HG03097 (cell line): ENCODE data around the gene CHST14.
"Not testable (repeated sequence)": the region's sequence is repeated elsewhere in the genome, so short reads cannot be mapped to it uniquely, and the experiment has no call there.

Experiments
- ATAC-seq: cut with Tn5 transposase; IDR thresholded peaks from one replicate; pipeline ENCODE4 v1.9.1; 2021; ENCODE audit not compliant: unreplicated experiment, low FRiP score

The CHST14 gene

DNA sequence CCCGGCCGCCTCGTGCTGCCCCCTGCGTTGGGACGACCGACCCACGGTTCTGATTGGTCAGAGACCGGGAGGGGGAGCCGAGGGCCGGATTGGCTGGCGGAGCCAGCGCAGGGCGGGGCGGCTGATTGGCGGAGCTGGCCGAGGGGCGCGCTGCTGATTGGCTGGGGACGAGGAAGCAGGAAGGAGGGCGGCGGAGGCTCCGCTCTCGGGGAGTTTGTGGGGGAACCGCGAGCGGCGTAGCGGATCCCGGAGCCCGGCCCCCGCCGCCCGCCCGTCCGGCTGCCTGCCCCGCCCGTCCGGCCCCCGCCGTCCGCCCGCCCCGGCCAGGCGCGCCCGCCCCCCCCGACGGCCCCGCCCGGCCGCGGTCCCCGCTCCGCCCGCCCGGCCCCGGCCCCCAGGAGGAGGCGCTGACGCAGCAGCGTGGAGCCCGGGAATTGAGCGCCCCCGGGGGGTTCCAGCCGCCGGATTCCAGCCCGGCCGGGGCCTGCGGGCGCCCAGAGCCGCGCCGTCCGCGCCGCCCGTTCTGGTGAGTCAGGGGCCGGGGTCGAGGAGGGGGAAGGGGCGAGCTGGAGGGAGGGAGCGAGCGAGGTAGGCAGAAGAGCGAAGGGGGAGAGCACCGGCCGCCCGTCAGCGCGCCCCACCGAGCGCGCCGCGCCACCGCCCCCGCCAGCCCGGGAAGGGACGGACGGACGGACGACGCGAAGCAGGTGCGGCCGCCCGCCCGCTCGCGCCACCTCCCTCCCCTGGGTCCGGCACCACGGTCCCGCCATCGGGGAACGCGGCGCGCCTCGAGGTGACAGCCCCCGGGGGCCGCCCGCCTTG, 29.8 kb upstream of the CHST14 start, which contains the start of gene BAHD1:
BAHD1 (plus strand) TSS at position 211 of the 822 bp plus-strand sequence. CDS start 17,512 bp downstream, outside the sequence.
- ATAC-seq, result peak; percentile 81

- no peak for ATAC-seq
Observed at GRCh38 chr15:40441565-40442531, 28.9 kb upstream of the CHST14 start.

DNA sequence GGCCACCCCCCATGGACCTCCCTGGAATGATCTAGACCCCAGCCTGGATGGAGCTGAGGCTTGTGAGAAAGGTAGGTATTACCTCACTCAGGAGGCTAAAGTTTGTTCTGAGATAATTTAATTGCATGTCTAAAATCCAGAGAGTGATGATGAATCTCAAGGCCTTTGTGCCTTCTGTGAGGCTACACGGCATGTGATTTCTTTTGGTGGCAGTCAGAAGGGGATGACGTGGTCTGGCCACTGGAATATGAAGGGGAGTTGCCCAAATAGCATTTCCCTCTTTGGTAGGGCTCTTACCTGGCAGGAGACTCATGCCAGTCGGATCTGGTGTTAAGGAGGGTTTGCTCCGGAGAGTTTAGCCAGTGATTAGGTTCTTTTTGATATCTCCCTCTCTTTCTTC, 27.5 kb upstream of the CHST14 start:
- ATAC-seq, result no peak

DNA sequence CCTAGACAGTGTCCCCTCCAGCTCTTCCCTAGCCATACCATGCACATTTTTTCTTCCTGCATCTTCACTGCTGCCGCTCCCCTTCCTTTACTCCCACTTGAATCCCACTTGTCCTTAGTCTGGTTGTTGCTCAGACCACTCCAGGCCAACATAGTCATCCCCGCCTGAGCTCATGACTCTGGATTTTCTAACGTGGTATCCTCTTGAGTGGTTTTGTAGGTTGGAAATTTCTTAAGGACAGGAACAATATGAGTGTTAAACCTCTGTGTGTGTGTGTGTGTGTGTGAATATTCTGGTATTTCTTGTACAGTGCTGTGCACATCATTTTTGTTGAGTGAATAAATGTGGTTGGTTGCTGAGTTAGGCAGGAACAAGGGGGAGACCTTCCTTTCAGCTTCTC, 26.9 kb upstream of the CHST14 start:
- no peak for ATAC-seq

GRCh38 chr15:40444736-40445135, 26.0 kb upstream of the CHST14 start:
- ATAC-seq, result no peak

GRCh38 chr15:40445421-40445922, 25.3 kb upstream of the CHST14 start:
- no peak for ATAC-seq

GRCh38 chr15:40446144-40446543, 24.6 kb upstream of the CHST14 start:
- no peak for ATAC-seq

- ATAC-seq, result no peak
Observed at GRCh38 chr15:40448354-40448753, 22.4 kb upstream of the CHST14 start.

GRCh38 chr15:40449275-40449674, 21.5 kb upstream of the CHST14 start:
- no peak for ATAC-seq

GRCh38 chr15:40450047-40450446, 20.7 kb upstream of the CHST14 start:
- ATAC-seq, result no peak

GRCh38 chr15:40451527-40452158, 19.1 kb upstream of the CHST14 start:
- no peak for ATAC-seq

- no peak for ATAC-seq
Observed at GRCh38 chr15:40452296-40453090, 18.3 kb upstream of the CHST14 start.

DNA sequence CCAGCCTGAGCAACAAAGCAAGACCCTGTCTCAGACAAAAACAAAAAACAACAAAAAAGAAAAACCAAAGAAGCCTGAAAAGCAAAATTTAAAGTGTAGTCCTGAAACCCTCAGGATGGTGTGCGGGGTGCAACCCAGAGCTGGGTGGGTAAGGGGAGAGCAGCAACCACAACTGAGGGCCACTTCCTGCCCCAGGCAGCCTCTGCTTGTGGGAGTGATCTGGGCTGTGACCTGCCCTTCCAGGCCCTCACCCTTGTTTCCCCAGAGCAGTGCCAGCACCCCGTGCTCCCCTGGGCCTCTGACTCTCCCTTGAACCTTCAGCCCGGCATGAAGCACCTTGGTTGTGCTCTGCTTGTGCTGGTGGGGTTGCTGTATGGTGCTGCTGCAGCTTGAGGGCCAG, 16.8 kb upstream of the CHST14 start:
- not testable (repeated sequence) for ATAC-seq

DNA sequence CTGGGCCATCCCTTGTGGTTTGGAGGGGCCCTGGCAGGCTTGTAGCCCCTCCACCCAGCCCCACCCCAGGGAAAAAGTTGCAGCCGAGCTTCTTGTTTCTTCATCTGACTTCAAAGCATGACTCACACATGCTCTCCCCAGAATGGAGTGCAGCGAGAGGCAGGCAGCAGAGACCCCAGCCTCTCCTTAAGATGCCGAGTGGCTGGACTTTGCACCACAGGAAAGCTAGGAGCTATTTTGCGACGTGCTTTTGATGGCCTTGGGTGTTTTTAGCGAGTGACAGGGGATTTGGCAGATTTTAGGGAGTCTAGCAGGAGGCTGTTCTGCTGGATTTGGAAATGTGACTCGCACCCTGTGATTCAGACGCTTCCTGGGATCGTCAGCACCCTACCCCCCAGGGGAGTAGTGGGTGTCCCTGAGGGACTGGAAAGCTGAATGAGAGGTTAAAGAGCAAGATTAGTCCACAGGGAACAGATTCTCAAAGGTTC, 15.8 kb upstream of the CHST14 start:
- ATAC-seq, result no peak

DNA sequence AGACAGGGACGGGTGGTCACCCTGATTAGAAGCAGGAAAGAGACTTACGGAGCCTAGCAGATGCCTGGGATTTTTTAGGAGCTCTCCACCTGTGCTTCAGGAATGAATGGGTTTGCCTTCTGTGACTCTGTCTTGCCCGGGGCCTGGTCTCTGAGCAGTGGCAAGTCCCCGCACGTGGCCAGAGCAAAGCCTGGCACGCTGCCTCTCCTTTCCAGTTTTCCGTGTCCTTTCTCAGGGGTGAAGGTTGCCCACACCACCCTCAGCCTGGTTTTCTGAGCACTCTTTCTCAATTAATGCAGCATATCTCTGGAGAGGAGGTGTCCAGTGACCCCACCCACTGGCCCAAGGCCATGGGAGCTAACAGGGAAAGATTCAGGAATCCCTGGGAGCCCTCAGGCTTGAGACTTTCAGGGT, 14.5 kb upstream of the CHST14 start:
- ATAC-seq, result no peak

DNA sequence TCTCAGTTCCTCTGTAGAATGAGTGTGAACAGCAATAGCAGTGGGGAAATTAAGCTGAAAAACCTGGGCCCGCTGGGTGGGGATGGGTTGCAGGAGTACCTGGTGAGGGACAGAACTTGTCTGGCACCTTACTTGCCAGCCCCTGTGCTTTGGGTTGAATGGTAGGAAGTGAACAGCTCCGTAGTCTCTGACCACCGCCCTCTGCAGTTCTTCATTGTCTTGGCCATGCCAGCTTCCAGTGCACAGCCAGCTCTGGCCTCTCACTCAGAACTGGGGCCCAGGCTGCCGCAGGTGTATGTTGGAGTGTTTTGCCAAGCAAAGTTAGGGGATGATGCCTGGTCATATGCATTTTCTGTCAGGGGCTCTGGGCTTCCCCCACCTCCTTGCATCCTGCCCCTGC, 14.0 kb upstream of the CHST14 start:
- ATAC-seq, result no peak

GRCh38 chr15:40458495-40459371, 12.1 kb upstream of the CHST14 start:
- no peak for ATAC-seq

DNA sequence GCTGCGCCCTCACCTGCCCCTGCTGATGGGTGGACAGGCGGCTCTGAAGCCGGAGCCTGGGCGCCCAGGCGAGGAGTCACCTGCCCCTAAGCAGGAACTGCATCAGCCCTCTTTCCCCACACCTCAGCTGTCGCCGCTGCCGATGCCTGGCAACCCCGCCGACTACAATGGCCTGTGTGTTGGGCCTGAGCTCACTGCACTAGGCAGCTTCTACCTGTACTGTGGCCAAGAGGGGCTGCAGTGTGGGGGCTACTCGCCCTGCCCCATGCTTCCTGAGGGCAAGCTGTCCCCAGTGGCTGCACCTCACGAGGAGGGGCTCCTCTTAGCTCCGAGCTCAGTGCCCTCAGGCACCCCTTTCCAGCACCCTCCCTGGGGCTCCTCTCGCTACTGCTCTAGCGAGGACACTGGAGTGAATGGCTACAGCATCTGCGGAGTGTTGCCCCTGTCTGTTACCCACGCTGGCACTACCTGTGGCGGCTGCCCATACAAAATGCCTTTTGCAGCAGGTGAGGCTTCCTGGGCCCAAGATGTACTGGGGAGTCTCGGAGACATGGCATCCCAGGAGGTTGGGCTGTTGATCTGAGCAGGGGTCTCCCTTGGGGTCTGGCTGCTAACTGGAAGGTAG, 11.3 kb upstream of the CHST14 start:
- no peak for ATAC-seq
